HG03520 (cell line): ENCODE data around the gene SLC22A4.

Experiments used
- ATAC-seq: cut with Tn5 transposase; IDR thresholded peaks from one replicate; pipeline ENCODE4 v1.9.1; 2021; ENCODE audit warnings: mild to moderate bottlenecking, moderate library complexity; ENCODE audit not compliant: unreplicated experiment

The SLC22A4 gene

DNA sequence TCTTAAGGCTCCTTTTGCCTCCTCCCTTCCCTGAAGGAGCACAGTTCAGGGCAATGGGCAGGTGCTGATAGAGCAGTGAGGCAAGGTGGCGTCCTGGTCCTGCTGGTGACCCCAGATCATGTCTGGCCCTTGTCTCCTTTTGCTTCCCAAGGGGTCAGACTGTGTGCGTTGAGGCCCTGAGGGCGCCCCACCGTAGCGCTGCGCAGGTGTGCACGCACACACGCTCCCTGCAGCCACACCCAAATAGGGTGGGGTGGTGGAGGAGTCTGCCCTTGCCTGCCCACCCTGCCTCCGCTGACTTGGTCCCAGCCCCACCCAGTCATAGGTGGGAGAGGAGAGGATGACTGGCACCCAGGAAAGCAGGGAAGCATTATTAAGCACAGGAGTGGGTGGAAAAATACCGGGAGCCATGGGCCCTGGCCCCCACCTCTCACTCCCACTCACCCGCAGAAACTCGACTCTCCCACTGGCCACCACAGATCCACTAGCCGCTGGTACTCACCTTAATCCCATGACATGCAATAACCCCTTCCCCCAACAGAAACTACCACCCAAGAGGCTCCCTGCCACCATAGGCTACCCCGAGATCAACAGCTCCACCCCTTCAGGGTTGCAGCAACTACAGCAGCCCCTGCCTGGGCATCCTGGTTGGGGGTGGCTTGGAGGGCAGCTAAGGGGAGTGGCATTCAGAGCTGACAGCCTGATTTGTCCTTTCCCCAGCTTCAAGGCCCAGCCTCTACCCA is 20.0 kb upstream of the SLC22A4 start:
- no peak for ATAC-seq

DNA sequence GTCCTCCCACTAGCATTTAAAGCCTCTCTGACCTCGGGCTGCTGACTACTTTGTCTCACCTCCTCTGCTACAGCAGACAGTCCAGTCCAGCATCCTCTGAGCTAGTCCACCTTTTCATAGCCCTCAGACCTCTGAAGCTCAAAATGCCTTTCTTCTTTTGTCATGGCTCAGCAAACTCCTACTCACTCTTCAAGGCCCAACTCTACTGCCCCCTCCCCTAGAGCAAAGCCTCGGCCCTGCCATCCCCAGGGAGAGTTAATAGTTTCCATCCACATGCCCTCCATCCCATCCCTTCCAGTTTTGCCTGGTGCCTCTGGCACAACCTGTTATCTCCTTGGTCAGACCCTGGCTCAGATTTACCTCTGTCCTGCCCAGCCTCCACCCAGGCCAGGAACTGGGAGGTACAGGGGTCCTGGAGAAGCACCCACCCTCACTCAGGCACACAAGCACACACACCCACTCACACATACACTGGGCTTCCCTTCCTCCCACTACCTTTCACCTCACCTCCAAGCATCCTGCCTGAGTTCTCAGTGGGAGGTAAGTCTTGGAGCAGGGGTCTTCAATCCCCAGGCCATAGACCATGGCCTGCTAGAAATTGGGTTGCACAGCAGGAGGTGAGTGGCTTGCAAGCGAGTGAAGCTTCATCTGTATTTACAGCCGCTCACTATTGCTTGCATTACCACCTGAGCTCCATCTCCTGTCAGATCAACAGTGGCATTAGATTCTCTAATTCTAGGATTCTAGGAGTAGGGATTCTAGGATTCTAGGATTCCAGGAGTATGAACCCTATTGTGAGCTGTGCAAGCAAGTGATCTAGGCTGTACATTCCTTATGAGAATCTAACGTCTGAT is 18.6 kb upstream of the SLC22A4 start:
- no peak for ATAC-seq

GRCh38 chr5:132277256-132277655 is 16.9 kb upstream of the SLC22A4 start:
- no peak for ATAC-seq

DNA sequence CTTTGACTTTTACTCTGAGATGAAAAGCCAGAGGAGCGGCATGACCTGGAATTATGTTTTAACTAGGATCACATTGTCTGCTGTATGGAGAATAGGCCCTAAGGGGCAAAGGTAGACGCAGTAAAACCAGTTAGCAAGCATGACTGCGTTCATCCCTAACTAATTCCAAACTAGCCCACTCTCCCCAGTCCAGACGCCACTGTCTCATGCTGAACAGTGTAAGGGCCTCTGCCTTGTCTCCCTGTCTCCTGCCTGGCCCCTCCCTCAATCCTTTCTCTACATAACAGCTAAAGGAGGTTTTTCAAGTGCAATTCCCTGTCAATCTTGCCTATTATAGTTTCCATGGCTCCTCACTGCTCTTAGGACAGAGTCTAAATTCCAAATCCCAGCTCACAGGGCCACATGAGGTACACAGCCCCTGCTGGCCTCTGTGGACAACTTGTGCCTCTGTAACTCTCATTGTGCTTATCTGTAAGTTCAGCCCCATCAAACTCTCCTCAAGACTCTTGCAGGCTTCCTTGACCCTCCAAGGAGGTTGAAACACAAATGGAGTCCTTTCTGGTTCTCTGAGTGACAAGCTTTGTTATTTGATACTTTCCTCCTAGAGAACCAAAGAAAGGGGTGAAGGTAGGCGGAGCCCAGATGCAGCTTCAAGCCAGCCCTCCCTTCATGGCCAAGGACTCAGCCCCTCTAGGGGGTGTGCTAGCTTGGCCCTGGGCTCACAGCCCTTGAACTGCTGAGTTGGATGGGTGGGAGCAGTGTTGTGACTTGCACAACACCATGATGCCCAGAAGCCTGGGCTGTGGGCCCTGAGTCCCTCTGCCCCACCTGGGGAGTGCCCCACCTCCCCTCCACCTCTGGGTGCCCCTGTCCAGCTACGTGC is 16.0 kb upstream of the SLC22A4 start:
- no peak for ATAC-seq

GRCh38 chr5:132279801-132280200 is 14.4 kb upstream of the SLC22A4 start:
- ATAC-seq, result no peak

DNA sequence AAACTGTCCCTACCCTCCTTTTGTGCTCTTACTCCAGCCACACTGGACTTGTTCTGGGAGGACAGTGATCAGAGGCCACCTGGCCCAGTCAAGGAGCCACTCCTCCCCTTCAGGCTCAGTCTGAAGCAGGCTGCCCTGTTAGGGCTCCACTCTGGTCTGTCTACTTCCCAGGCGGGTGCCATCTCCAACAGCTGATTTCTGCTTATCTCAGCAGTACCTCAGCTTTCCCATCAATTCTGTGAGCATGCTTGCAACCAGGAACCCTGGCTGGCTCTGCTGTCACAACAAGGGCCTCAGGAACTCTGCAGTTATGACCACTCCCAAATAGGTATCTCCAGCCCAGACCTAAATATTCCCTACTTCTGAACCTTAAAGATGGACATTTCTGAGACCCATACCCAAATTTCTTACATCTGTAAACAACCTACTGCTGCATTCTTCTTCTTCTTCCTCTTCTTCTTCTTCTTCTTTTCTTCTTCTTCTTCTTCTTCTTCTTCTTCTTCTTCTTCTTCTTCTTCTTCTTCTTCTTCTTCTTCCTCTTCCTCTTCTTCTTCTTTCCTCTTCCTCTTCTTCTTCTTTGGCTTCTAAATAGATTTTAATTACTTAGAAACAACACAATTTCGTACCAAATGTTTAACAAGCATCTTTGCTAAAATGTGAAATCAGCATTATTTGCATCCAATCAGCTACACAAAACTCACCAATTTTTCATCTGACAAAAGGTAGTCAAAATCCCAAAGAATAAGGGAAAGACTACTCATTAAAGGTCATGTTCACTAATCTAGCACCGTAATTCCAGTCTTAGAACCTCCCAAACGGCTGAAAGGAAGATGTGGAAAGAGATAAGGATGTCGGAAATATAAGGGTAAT is 13.6 kb upstream of the SLC22A4 start:
- ATAC-seq, result no peak

DNA sequence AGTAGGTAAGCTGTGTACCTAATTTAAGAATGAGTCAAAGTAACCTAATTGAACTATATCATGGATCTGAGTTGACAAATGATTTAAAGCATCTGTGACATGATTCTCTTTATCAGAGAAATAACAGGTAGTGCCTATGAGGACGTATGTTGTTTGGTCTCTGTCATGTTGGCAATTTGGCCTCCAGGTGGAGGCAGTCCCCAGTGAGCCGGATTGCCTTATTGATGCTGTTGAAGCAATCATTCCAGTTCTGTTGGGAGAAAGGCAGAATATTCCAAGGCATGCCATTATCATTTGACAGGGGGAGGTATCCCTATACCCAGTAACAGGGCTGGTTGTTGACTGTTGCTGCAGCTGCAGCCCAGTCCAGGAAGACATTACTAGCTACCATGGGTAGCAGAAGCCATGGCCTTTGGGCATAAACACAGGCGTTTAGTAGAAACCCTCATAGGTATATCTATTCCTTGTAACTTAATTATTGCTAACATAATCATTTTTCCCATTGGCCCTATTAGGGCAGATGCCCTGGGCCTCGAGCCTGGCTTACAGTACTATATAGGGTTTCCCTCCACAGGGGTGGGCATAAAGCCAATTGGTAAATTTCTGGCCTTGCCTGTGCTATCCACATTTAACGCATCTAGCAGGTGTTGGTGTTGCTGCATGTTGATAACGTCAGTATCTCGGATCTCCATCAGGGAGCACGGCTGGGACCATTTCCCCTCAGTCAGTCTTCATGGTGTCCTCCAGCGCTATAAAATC is 12.2 kb upstream of the SLC22A4 start:
- ATAC-seq, result no peak

- no peak for ATAC-seq
These were observed 10.7 kb upstream of the SLC22A4 start for GRCh38 chr5:132283423-132284043.

DNA sequence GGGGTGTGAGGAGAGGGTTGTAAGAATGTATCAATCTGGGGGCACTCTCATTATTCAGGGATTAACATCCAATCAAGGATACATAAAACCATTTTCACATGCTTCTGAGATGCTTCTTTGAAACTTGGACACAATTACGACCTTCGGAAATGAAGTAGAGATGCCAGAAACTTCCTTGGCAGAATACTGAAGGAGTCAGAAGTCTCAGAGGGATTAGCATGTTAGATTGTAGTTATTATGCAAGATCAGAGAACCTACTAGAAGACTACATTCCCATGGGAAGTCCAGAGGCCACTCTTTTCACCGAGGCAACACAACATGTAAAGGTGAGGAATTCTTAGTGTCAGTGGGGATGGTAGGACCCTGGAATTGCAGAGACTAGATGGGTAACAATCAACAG is 5.1 kb upstream of the SLC22A4 start:
- ATAC-seq, result no peak

DNA sequence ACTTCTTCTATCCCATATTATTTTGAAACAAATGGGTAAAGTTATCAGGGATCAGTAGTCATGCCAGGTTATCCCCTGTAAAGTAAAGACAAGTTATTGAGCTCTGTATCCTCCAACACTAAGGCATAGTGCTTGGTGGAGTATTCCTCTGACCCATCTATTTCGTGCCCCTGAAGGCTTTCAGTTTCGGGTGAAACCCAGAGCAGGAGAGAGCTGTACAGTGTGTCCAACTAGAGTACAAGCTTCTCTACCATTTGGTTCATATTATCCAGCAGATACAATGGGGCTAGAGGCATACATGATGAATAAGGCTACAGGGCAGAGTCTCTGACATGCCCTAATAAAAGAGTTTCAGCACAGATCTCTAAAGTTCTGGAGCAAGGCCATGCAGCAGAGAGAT is 3.2 kb upstream of the SLC22A4 start:
- ATAC-seq, result no peak

GRCh38 chr5:132293066-132293991 is 865 bp upstream of the SLC22A4 start:
- peak; percentile 36 for ATAC-seq

DNA sequence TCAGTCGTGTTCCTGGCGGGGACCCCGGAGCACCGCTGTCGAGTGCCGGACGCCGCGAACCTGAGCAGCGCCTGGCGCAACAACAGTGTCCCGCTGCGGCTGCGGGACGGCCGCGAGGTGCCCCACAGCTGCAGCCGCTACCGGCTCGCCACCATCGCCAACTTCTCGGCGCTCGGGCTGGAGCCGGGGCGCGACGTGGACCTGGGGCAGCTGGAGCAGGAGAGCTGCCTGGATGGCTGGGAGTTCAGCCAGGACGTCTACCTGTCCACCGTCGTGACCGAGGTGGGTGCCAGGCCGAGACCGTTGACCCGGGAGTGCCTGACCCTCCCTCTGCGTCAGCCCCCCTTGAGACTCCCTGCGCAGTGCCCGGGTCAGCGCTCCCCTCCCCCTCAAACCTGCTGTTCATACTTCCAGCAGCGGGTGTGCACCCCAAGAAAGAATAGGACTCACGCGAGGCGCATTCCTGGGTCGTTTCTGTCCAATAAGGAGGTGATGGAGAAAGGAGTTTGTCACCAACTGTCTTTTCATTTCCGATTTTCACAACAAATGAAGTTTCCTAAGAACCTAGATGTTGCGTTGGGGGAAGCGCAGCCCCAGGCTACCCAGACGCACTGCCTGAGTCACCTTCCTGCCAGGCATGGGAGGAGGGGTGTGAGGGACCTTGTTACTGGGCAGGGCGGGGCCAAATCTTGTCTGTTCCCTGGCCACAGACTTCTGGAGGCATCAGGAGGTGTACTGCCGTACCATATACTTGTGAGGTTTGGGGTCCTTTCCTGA is 722 bp downstream of the SLC22A4 start:
- ATAC-seq, result peak; percentile 4

DNA sequence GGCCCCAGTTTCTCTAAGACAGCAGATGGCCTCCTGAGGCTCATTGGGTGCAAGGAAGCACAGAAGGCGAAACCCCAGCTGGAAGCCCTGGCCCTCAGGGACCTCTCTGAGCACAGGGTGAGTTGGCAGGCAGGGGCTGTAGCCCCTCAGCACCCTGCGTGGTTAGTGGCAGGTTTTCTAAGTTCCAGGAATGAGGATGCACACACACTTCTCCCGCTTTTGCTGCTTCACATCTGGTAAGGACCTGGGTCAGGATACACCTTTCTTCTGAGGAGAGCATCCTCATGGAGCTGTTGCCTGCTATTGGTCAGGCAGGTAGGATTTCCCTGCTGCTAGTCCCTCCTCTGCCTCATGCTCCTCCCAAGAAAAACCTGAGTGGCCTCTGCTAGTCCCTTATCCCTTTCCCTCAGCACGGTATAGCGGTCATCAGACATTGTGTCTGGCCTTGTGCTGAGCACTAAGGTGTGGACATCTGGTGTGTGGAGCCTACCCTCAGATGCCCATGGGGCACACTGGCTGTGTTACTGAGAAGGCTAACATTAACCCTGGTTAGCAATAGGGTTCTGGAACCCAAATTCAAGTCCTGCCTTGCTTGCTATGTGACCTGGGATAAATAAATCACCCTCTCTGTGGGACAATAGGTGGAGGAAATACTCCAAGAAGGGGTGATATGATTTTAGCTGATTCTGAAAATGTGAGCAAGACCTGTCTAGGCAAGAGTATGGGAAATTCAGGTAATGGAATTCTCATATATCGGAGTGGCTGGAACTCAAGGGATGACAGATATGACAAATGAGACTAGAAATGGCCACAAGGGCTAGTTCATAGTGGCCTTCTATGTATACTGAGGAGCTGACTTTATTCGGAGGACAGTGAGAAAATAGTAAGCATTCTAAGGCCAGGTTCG is 1.6 kb downstream of the SLC22A4 start:
- ATAC-seq, result no peak

- no peak for ATAC-seq
These were observed 2.3 kb downstream of the SLC22A4 start for GRCh38 chr5:132296412-132297016.

DNA sequence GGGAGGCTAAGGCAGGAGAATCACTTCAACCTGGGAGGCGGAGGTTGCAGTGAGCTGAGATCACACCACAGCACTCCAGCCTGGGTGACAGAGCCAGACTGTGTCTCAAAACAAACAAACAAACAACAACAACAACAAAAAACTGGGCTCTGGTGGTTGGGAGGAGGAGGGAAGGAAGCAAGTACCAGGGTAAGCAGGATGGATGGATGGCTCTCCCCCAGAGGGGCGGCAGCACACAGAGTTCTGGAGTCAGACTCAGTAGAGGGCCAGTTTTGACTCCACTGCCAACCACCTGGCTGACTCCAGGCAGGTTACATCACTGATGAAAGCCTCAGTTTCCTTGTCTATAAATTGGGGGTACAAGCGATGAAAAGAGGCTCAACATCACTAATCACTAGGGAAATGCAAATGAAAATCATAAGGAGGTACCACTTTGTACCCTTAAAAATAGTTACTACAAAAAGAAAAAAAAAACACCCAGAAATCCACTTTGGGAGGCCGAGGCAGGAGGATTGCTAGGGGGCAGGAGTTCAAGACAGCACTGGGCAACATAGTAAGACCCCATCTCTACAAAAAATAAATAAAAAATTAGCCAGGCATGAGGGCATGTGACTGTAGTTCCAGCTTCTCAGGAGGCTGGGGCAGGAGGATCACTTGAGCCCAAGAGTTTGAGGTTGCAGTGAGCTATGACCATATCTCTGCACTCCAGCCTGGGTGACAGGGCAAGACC is 3.2 kb downstream of the SLC22A4 start:
- ATAC-seq, result no peak
